ENCODE results near the gene PRTG. TPM values are rescaled to one million over a fixed set of nuclear protein-coding genes. Genes with fewer than 3 reads are reported as not detected.

The PRTG gene
- total RNA-seq, 6 donors from 2014 or later, result 5.9 to 50.6 (median 17.6) TPM

GRCh38 chr15:55574096-55574495, 168.9 kb downstream of the PRTG start:
- TF ChIP-seq POLR2AphosphoS5 (IDR thresholded peaks at IDR 0.05), result no peak
- TF ChIP-seq POLR2A (IDR thresholded peaks at IDR 0.05), result no peak
- TF ChIP-seq CTCF (IDR thresholded peaks at IDR 0.05), result no peak
- TF ChIP-seq EP300 (IDR thresholded peaks at IDR 0.05), result no peak
- H3K4me3 ChIP-seq, result no peak overlapping the region
- DNase-seq (no peak), ATAC-seq (ENCODE audit: low FRiP score in 2 of 2) (no peak)
- H3K9me3 ChIP-seq, result no peaks in the 10 kb centered on the region
- no peaks in the 10 kb centered on the region for H3K36me3 ChIP-seq
- WGBS, 2 donors, result 86 to 97% methylated on average over 2 of the region's 2 CpGs
- H3K27ac ChIP-seq, result no peak overlapping the region
- H3K4me1 ChIP-seq, result no peaks in the 10 kb centered on the region
- H3K27me3 ChIP-seq, result no peaks in the 10 kb centered on the region

- TF ChIP-seq EP300 (IDR thresholded peaks at IDR 0.05) (no peak), POLR2AphosphoS5 (IDR thresholded peaks at IDR 0.05) (no peak)
- DNase-seq (no peak), ATAC-seq (ENCODE audit: low FRiP score in 2 of 2) (no peak)
- Histone ChIP-seq H3K4me3 (no peak overlapping the region), H3K4me1 (no peaks in the 10 kb centered on the region), H3K9me3 (no peaks in the 10 kb centered on the region), H3K27me3 (no peaks in the 10 kb centered on the region), H3K36me3 (no peaks in the 10 kb centered on the region), H3K27ac (no peak overlapping the region)
Observed at GRCh38 chr15:55573224-55573623, 169.7 kb downstream of the PRTG start.

GRCh38 chr15:55564347-55565145, 178.4 kb downstream of the PRTG start:
- Histone ChIP-seq H3K27ac (no peak overlapping the region), H3K4me3 (no peak overlapping the region), H3K9me3 (no peaks in the 10 kb centered on the region), H3K36me3 (no peaks in the 10 kb centered on the region), H3K27me3 (no peaks in the 10 kb centered on the region), H3K4me1 (no peaks in the 10 kb centered on the region)
- WGBS, 2 donors, result 94 to 98% methylated on average over 2 of the region's 2 CpGs
- ATAC-seq (ENCODE audit: low FRiP score in 2 of 2) (no peak), DNase-seq (no peak)
- TF ChIP-seq POLR2A (IDR thresholded peaks at IDR 0.05) (no peak), EP300 (IDR thresholded peaks at IDR 0.05) (no peak), CTCF (IDR thresholded peaks at IDR 0.05) (no peak), POLR2AphosphoS5 (IDR thresholded peaks at IDR 0.05) (no peak)

GRCh38 chr15:55562601-55563000, 180.4 kb downstream of the PRTG start:
- Histone ChIP-seq H3K36me3 (no peaks in the 10 kb centered on the region), H3K4me3 (no peak overlapping the region), H3K27ac (no peak overlapping the region), H3K4me1 (no peaks in the 10 kb centered on the region), H3K9me3 (no peaks in the 10 kb centered on the region), H3K27me3 (no peaks in the 10 kb centered on the region)
- TF ChIP-seq POLR2AphosphoS5 (IDR thresholded peaks at IDR 0.05), result no peak
- TF ChIP-seq POLR2A (IDR thresholded peaks at IDR 0.05), result no peak
- TF ChIP-seq CTCF (IDR thresholded peaks at IDR 0.05), result no peak
- no peak for TF ChIP-seq EP300 (IDR thresholded peaks at IDR 0.05)
- no peak for ATAC-seq (ENCODE audit: low FRiP score in 2 of 2)
- 67 to 94% methylated on average over 3 of the region's 3 CpGs for WGBS, 2 donors
- DNase-seq, result no peak

Small RNA genes within 50 kb of the gene (small RNA-seq; reads per million reads assigned to genes)
- 0 reads per million in 4 donors for gene AC009997.1

Other genes with a start within 250 kb of the PRTG start
- 1 to 10 TPM; 3.1 to 8.5 (median 4.6) TPM for gene DNAAF4, start 234.9 kb downstream of the PRTG start, total RNA-seq
- 10 to 100 TPM in 1 of 6 donors, 1 to 10 TPM in 5; 1.8 to 11.5 (median 7.5) TPM for gene PYGO1, start 154.8 kb downstream of the PRTG start, total RNA-seq